H1 (cell line): ENCODE results near the gene TRIM9.

Source experiments
- CBX5 ChIP-seq: fragments of 300-800, 300-1000 bp; sonication (generic); IDR thresholded peaks from 2 replicates; pipeline ENCODE4 v1.7.1; 2016; ENCODE audit warnings: antibody characterized with exemption, low read length, low read depth
- EP300 ChIP-seq, 2 experiments: IDR thresholded peaks; 1 replicate in 1 of 2; 2 replicates in 1 of 2; pipeline ENCODE4 v1.6.1; 2011 to 2012; ENCODE audit warnings: low read depth in 2 of 2, low read length in 2 of 2, mild to moderate bottlenecking in 2 of 2, borderline replicate concordance in 1 of 2, inconsistent platforms in 1 of 2, moderate library complexity in 1 of 2
- GTF2F1 ChIP-seq: IDR thresholded peaks from 2 replicates; pipeline ENCODE4 v1.6.1; 2012; ENCODE audit warnings: low read depth, low read length, improper control_type of control experiment, borderline replicate concordance
- SIN3A ChIP-seq, 2 experiments: IDR thresholded peaks in 1 of 2; conservative IDR thresholded peaks in 1 of 2; 2 replicates each; pipeline ENCODE4 v1.6.1; 2011 to 2012; ENCODE audit warnings: low read length in 2 of 2, improper control_type of control experiment in 1 of 2, low read depth in 1 of 2, mild to moderate bottlenecking in 1 of 2
- ZNF274 ChIP-seq: IDR thresholded peaks from 2 replicates; pipeline ENCODE4 v1.7.0; 2012; ENCODE audit warnings: low read length, borderline replicate concordance; ENCODE audit errors: extremely low read depth

GRCh38 chr14:51124029-51124428 is 29.1 kb upstream of the TRIM9 start:
- TF ChIP-seq EP300 (IDR thresholded peaks at IDR 0.05; ENCODE audit: borderline replicate concordance in 1 of 2, low read depth in 2 of 2, low read length in 2 of 2) (no peak), ZNF274 (no peak), CBX5 (no peak), GTF2F1 (no peak), SIN3A (conservative IDR thresholded peaks at IDR 0.05 in 1 of 2, IDR thresholded peaks at IDR 0.05 in 1 of 2; ENCODE audit: low read depth in 1 of 2, low read length in 2 of 2) (no peak)
